Ovary (tissue), 3 donors: Measurements from ENCODE around the gene EPB41L3.

Experiments
- EP300 ChIP-seq: sonication (generic); formaldehyde crosslinking; IDR thresholded peaks from one replicate; pipeline ENCODE4 v1.6.1; 2017; ENCODE audit warnings: antibody characterized with exemption
- TF ChIP-seq, protein P1 (sequence below), 3 donors: fragments of 450-650 bp in 2 of 3; fragments of 200-600 bp in 1 of 3; IDR thresholded peaks; one replicate each; pipeline versions ENCODE4 v1.5.1 to v1.8.0; 2016 to 2022; ENCODE audit warnings: antibody characterized with exemption in 3 of 3, mild to moderate bottlenecking in 1 of 3
- donor health status: DM: no; HTN: no; CAD: no.

GRCh38 chr18:5488844-5489243 is 55.0 kb downstream of the EPB41L3 start:
- TF ChIP-seq, protein P1, sequence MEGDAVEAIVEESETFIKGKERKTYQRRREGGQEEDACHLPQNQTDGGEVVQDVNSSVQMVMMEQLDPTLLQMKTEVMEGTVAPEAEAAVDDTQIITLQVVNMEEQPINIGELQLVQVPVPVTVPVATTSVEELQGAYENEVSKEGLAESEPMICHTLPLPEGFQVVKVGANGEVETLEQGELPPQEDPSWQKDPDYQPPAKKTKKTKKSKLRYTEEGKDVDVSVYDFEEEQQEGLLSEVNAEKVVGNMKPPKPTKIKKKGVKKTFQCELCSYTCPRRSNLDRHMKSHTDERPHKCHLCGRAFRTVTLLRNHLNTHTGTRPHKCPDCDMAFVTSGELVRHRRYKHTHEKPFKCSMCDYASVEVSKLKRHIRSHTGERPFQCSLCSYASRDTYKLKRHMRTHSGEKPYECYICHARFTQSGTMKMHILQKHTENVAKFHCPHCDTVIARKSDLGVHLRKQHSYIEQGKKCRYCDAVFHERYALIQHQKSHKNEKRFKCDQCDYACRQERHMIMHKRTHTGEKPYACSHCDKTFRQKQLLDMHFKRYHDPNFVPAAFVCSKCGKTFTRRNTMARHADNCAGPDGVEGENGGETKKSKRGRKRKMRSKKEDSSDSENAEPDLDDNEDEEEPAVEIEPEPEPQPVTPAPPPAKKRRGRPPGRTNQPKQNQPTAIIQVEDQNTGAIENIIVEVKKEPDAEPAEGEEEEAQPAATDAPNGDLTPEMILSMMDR (IDR thresholded peaks at IDR 0.05): no peak
- no peak for TF ChIP-seq EP300
